ENCODE measurements around the gene CPE.
A peak's percentile ranks its signal among the peaks of the same experiment; 100 is the strongest.
"Not testable (repeated sequence)": the region's sequence is repeated elsewhere in the genome, so short reads cannot be mapped to it uniquely, and the experiment has no call there.

Gene CPE

GRCh38 chr4:165410214-165410613 is 31.4 kb downstream of the CPE start:
- DNase-seq = no peak

GRCh38 chr4:165415910-165416309 is 37.1 kb downstream of the CPE start:
- no peak for DNase-seq

GRCh38 chr4:165418073-165418472 is 39.3 kb downstream of the CPE start:
- no peak for DNase-seq

- no peak for DNase-seq
Observed at GRCh38 chr4:165425629-165426028, 46.8 kb downstream of the CPE start.

DNA sequence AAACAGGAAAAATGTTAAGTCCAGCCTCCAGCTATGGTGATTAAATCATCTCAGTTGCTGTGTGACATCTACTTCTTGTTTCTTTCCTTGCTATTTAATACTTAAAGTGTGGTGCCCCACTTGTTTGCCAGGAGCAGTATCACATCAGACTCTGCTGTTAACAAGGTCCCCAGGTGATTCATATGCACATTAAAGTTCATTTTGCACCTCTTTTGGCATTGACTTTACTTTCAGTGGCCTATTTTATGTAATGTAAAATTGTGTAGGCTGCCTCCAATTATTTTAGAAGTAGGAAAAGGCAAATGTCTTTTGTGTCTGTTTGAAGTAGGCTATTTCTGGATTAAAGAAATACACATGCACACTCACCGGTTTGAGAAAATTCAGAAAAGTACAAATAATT is 47.5 kb downstream of the CPE start:
- DNase-seq = no peak

GRCh38 chr4:165426823-165427222 is 48.0 kb downstream of the CPE start:
- no peak for DNase-seq

DNA sequence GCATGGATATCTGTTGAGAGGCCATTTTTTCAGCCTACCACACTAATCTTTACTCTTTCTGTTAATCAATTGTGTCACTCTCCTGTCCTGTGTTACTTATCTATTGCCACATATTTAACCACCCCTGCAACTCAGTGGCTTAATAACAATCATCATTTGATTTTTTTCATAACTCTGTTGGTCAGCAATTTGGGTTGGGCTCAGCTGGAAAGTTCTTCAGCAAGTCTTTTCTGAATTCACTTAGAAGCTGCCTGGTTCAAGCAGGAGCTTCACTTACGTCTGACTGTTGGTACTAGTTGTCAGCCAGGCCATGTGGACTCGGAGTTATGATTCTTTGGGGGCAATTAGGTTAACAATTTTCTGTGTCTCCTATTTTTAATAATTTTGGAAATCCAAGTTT is 50.1 kb downstream of the CPE start:
- DNase-seq = no peak

DNA sequence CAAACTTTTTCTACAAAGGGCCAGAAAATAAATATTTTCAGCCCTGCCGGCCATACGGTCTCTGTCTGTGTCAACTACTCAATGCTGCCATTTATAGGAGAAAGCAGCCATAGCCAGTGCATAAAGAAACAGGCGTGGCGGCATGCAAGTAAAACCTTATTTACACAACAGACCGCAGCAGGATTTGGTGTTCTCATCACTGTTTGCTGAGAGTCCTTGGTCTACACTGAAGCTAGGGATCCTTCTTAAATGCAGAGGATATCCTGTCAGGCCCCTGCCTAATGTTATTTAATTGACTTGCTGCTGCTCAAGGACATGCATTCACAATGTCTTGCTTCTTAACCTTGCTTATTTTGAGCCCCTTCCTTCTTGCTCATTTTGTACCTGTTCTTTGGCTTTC is 54.7 kb downstream of the CPE start:
- DNase-seq = no peak

GRCh38 chr4:165437691-165438090 is 58.9 kb downstream of the CPE start:
- DNase-seq = no peak

- DNase-seq = no peak
Observed at GRCh38 chr4:165439344-165439743, 60.5 kb downstream of the CPE start.

- DNase-seq = no peak
Observed at GRCh38 chr4:165439981-165440380, 61.2 kb downstream of the CPE start.

GRCh38 chr4:165440415-165441158 is 61.8 kb downstream of the CPE start:
- DNase-seq = no peak

- no peak for DNase-seq
Observed at GRCh38 chr4:165443276-165443675, 64.5 kb downstream of the CPE start.

GRCh38 chr4:165448700-165449099 is 69.9 kb downstream of the CPE start:
- DNase-seq = no peak

DNA sequence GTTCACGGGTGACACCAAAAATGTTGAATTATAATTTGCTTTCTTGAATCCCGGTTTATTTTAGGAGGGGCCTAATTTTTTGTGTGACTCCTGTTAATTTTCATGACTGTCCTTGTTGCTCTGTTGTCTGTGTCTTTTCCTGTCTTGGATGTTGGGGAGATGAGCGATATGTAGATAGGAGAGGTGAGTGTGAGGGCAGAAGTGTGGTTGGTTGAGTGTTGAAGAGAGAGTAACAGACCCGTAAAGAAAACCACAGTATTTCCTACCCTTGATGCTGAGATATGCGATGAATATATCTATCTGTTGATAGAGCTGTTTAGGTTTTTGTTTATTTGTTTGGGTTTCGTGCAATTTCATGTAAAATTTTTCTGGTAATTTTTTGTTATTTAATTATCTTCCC is 70.5 kb downstream of the CPE start:
- no peak for DNase-seq

GRCh38 chr4:165450871-165451270 is 72.1 kb downstream of the CPE start:
- DNase-seq = no peak

DNA sequence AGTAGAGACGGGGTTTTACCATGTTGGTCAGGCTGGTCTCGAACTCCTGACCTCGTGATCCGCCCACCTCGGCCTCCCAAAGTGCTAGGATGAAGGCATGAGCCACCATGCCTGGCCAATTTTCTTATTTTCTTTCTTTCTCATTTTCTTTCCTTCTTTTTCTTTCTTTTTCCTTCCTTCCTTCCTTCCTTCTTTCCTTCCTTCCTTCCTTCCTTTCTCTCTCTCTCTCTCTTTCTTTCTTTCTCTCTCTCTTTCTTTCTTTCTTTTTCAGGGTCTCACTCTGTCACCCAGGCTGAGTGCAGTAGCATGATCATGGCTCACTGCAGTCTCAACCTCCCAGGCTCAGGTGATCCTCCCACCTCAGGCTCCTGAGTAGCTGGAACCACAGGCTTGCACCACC is 74.3 kb downstream of the CPE start:
- not testable (repeated sequence) for DNase-seq

- DNase-seq = no peak
Observed at GRCh38 chr4:165454426-165454825, 75.6 kb downstream of the CPE start.

GRCh38 chr4:165457793-165458192 is 79.0 kb downstream of the CPE start:
- no peak for DNase-seq

- DNase-seq = peak; percentile 19 to 20
Observed at GRCh38 chr4:165458471-165458870, 79.7 kb downstream of the CPE start.

DNA sequence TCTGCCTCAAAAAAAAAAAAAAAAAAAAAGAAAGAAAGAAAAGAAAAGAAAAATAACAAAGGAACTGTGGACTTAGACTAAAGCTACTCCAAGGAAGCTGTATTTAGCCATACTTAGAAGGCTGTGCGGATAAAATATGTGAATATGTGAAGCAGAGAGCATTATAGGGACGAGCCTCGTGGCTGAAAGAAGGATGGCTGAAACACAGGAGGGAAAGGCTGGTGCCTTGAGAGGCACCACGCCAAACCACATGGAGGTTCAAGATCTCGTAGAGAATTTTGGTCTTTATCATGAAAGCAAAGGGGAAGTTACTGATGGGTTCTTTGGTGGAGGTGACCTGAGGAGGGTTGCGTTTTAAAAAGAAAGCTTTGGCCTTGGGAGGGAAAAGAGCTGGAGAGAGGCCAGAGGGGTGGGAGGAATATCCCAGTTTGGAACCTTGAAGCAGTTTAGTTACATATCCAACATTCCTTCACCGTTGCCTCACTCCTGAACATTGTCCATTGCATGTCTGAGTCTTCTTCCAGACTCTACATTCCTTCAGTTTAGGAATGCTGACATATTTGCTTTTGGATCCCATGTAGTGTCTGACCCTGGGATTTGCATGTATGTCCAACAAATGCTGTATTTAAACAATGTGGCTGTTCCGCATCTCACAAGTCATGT is 82.5 kb downstream of the CPE start:
- no peak for DNase-seq

- no peak for DNase-seq
Observed at GRCh38 chr4:165462009-165462408, 83.2 kb downstream of the CPE start.

- DNase-seq = no peak
Observed at GRCh38 chr4:165464376-165464775, 85.6 kb downstream of the CPE start.

DNA sequence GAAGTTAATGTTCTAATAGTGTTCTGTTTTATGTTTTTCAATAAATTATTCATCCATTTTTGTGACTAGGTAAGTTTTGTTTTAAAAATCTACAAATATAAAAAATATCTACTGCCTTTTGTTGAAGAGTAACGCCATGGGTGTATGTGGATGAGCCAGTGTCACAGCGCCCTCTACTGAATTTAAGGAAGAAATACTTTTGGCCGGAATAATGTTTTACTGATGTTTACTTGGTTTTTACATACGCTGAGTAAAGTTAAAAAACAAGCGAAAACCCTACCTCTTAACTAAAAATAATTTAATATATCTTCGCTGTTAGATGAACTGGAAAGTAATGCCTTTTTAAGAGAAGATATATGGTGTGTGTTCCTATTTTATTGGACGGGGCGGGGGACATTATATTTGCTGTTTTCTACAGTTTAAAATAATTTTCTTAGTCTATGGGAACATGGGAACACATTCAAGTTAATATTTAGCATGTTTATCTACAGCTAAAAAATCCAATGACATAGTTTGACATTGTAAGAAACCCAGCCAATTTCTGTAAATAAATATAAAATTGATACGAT is 86.1 kb downstream of the CPE start:
- peak; percentile 25 to 67 for DNase-seq

All from inflammatory macrophage treated with lipopolysaccharide for 1 hour (primary cell).